Vagina (tissue), 2 donors: ENCODE measurements around the gene FUT9. TPM values are rescaled to one million over a fixed set of nuclear protein-coding genes. Genes with fewer than 3 reads are reported as not detected.

ENCODE experiments used
- DNase-seq, 2 donors: peaks; one replicate each; pipeline ENCODE4 v3.0.0-alpha.2; 2017; ENCODE audit errors: extremely low spot score in 2 of 2
- H3K27ac ChIP-seq: fragments of 200-600 bp; sonication (generic); one replicate; pipeline ENCODE4 v1.5.1; 2019
- H3K27me3 ChIP-seq: fragments of 200-600 bp; sonication (generic); one replicate; pipeline ENCODE4 v1.5.1; 2019
- H3K36me3 ChIP-seq, 2 donors: fragments of 200-600 bp; sonication (generic); one replicate each; pipeline ENCODE4 v1.5.1; 2017 to 2019
- H3K4me1 ChIP-seq: fragments of 200-600 bp; sonication (generic); one replicate; pipeline ENCODE4 v1.5.1; 2019
- H3K4me3 ChIP-seq, 2 donors: fragments of 200-600 bp; sonication (generic); 1 replicate in 1 of 2; 2 replicates in 1 of 2; pipeline ENCODE4 v1.5.1; 2016 to 2019
- H3K9me3 ChIP-seq: fragments of 200-600 bp; sonication (generic); one replicate; pipeline ENCODE4 v1.5.1; 2019
- CTCF ChIP-seq, 3 experiments: fragments of 450-650 bp in 2 of 3; fragments of 200-600 bp in 1 of 3; sonication (generic) in 1 of 3; IDR thresholded peaks; one replicate each; pipeline ENCODE4 v1.5.1; 2017 to 2019; ENCODE audit warnings: antibody characterized with exemption in 3 of 3, mild to moderate bottlenecking in 2 of 3, moderate library complexity in 2 of 3
- POLR2A ChIP-seq, 2 donors: fragments of 450-650 bp; IDR thresholded peaks; one replicate each; pipeline ENCODE4 v1.6.1; 2017; ENCODE audit warnings: antibody characterized with exemption in 2 of 2, mild to moderate bottlenecking in 2 of 2, moderate library complexity in 2 of 2
- POLR2AphosphoS5 ChIP-seq, 2 donors: sonication (generic); formaldehyde crosslinking; IDR thresholded peaks; one replicate each; pipeline ENCODE4 v1.9.0; 2017; ENCODE audit warnings: antibody characterized with exemption in 2 of 2, mild to moderate bottlenecking in 2 of 2, low read depth in 1 of 2; ENCODE audit not compliant: insufficient read depth in 1 of 2
- intact Hi-C: fragments of 100-400 bp; cut with DNase I; formaldehyde crosslinking; loops from one replicate; pipeline ENCODE4 v1.15.1; 2023
- total RNA-seq: library from RNA; depleted of rRNA; stranded (reverse); fragments of >200 nt; gene quantifications from one replicate; pipeline ENCODE4 v1.2.3, GENCODE V29; 2016

FUT9 gene
- total RNA-seq, 1 donor from 2014 or later: not detected

- Histone ChIP-seq H3K4me3 (no peak overlapping the region), H3K9me3 (no peaks in the 10 kb centered on the region), H3K27ac (no peak overlapping the region), H3K4me1 (no peaks in the 10 kb centered on the region), H3K36me3 (no peaks in the 10 kb centered on the region), H3K27me3 (no peaks in the 10 kb centered on the region)
- no peak for DNase-seq
- intact Hi-C loops: no loop called here
- TF ChIP-seq POLR2A (IDR thresholded peaks at IDR 0.05): no peak
- no peak for TF ChIP-seq POLR2AphosphoS5 (IDR thresholded peaks at IDR 0.05; ENCODE audit: insufficient read depth in 1 of 2, low read depth in 1 of 2)
- no peak for TF ChIP-seq CTCF (IDR thresholded peaks at IDR 0.05)
Observed at GRCh38 chr6:96162711-96163120, 146.9 kb downstream of the FUT9 start.

GRCh38 chr6:96164802-96165201 lies 149.0 kb downstream of the FUT9 start:
- TF ChIP-seq POLR2A (IDR thresholded peaks at IDR 0.05) (no peak), POLR2AphosphoS5 (IDR thresholded peaks at IDR 0.05; ENCODE audit: insufficient read depth in 1 of 2, low read depth in 1 of 2) (no peak), CTCF (IDR thresholded peaks at IDR 0.05) (no peak)
- Histone ChIP-seq H3K27ac (no peak overlapping the region), H3K4me3 (no peak overlapping the region), H3K9me3 (no peaks in the 10 kb centered on the region), H3K36me3 (no peaks in the 10 kb centered on the region), H3K4me1 (no peaks in the 10 kb centered on the region), H3K27me3 (no peaks in the 10 kb centered on the region)
- intact Hi-C loops: no loop called here
- DNase-seq: no peak

- intact Hi-C loops: no loop called here
- no peak for DNase-seq
- H3K27ac ChIP-seq: no peak overlapping the region
- H3K27me3 ChIP-seq: no peaks in the 10 kb centered on the region
- H3K36me3 ChIP-seq: no peaks in the 10 kb centered on the region
- no peaks in the 10 kb centered on the region for H3K4me1 ChIP-seq
- no peak overlapping the region for H3K4me3 ChIP-seq
- no peak for TF ChIP-seq CTCF (IDR thresholded peaks at IDR 0.05)
- H3K9me3 ChIP-seq: no peaks in the 10 kb centered on the region
Observed at GRCh38 chr6:96171112-96171511, 155.3 kb downstream of the FUT9 start.

GRCh38 chr6:96184798-96185197 lies 169.0 kb downstream of the FUT9 start:
- TF ChIP-seq POLR2AphosphoS5 (IDR thresholded peaks at IDR 0.05; ENCODE audit: insufficient read depth in 1 of 2, low read depth in 1 of 2) (no peak), POLR2A (IDR thresholded peaks at IDR 0.05) (no peak), CTCF (IDR thresholded peaks at IDR 0.05) (no peak)

GRCh38 chr6:96186094-96186493 lies 170.3 kb downstream of the FUT9 start:
- Histone ChIP-seq H3K4me3 (no peak overlapping the region), H3K36me3 (no peaks in the 10 kb centered on the region), H3K27ac (no peak overlapping the region), H3K4me1 (no peaks in the 10 kb centered on the region), H3K27me3 (no peaks in the 10 kb centered on the region), H3K9me3 (no peaks in the 10 kb centered on the region)
- TF ChIP-seq POLR2A (IDR thresholded peaks at IDR 0.05): no peak
- no peak for TF ChIP-seq POLR2AphosphoS5 (IDR thresholded peaks at IDR 0.05; ENCODE audit: insufficient read depth in 1 of 2, low read depth in 1 of 2)
- intact Hi-C loops: loop anchor here (5.0 kb wide), 1 partner anchor 1766 kb away; no protein-coding TSS in a partner anchor
- no peak for DNase-seq

More at GRCh38 chr6:96184798-96185197, 169.0 kb downstream of the FUT9 start:
- Histone ChIP-seq H3K4me1 (no peaks in the 10 kb centered on the region), H3K4me3 (no peak overlapping the region), H3K27me3 (no peaks in the 10 kb centered on the region), H3K9me3 (no peaks in the 10 kb centered on the region), H3K27ac (no peak overlapping the region), H3K36me3 (no peaks in the 10 kb centered on the region)
- no peak for DNase-seq
- intact Hi-C loops: loop anchor here (5.0 kb wide), 1 partner anchor 1768 kb away; no protein-coding TSS in a partner anchor
